ENCODE measurements around the gene KCNC4. TPM values are rescaled to one million over a fixed set of nuclear protein-coding genes. Genes with fewer than 3 reads are reported as not detected.

The KCNC4 gene
- total RNA-seq, 2 experiments from 2014 or later = 13.9 to 14.3 TPM

GRCh38 chr1:110223127-110223526 lies 13.0 kb downstream of the KCNC4 start:
- H3K9me3 Mint-ChIP-seq (ENCODE audit: low read depth) = no peaks in the 10 kb centered on the region
- POLR2A ChIA-PET = no interaction called here
- no peak for DNase-seq
- CTCF ChIA-PET = no interaction called here
- no peak for ATAC-seq
- intact Hi-C loops (cut with DNase I, micrococcal nuclease) = no loop called here
- H3K36me3 Mint-ChIP-seq (ENCODE audit: low read depth) = peaks cover 13% of the 10 kb centered on the region
- no peak overlapping the region for H3K4me3 Mint-ChIP-seq
- peaks cover 3% of the 10 kb centered on the region for H3K4me1 Mint-ChIP-seq
- H3K27ac Mint-ChIP-seq = no peak overlapping the region
- H3K27me3 Mint-ChIP-seq = no peaks in the 10 kb centered on the region

DNA sequence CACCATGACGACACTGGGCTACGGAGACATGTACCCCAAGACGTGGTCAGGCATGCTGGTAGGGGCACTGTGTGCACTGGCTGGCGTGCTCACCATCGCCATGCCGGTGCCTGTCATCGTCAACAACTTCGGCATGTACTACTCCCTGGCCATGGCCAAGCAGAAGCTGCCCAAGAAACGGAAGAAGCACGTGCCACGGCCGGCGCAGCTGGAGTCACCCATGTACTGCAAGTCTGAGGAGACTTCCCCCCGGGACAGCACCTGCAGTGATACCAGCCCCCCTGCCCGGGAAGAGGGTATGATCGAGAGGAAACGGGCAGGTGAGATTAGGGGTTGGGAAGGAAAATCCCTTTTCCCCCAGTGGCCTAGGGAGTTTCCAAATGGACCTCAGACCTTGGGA lies 13.5 kb downstream of the KCNC4 start:
- Mint-ChIP-seq H3K27me3 (no peaks in the 10 kb centered on the region), H3K9me3 (ENCODE audit: low read depth) (no peaks in the 10 kb centered on the region), H3K4me1 (no peaks in the 10 kb centered on the region), H3K4me3 (no peak overlapping the region), H3K27ac (no peak overlapping the region), H3K36me3 (ENCODE audit: low read depth) (peaks cover 10% of the 10 kb centered on the region)
- POLR2A ChIA-PET = no interaction called here
- ATAC-seq = no peak
- no peak for DNase-seq
- CTCF ChIA-PET = interaction anchor here (1.3 kb wide), 1 partner anchor 21 kb away, joined by 6 read pairs; no protein-coding TSS in a partner anchor
- intact Hi-C loops (cut with DNase I, micrococcal nuclease) = no loop called here

GRCh38 chr1:110224240-110224995 lies 14.3 kb downstream of the KCNC4 start:
- no peaks in the 10 kb centered on the region for H3K9me3 Mint-ChIP-seq (ENCODE audit: low read depth)
- H3K27ac Mint-ChIP-seq = no peak overlapping the region
- ChIA-PET CTCF (interaction anchor here (0.7 to 1.3 kb wide), 3 partner anchors 17 to 93 kb away, joined by 3 to 6 read pairs (median 4); no protein-coding TSS in a partner anchor), POLR2A (no interaction called here)
- no peaks in the 10 kb centered on the region for H3K4me1 Mint-ChIP-seq
- ATAC-seq (no peak), DNase-seq (no peak)
- no peaks in the 10 kb centered on the region for H3K27me3 Mint-ChIP-seq
- intact Hi-C loops (cut with DNase I, micrococcal nuclease) = no loop called here
- H3K36me3 Mint-ChIP-seq (ENCODE audit: low read depth) = peaks cover 10% of the 10 kb centered on the region
- H3K4me3 Mint-ChIP-seq = no peak overlapping the region

GRCh38 chr1:110225212-110225611 lies 15.1 kb downstream of the KCNC4 start:
- H3K27me3 Mint-ChIP-seq = no peaks in the 10 kb centered on the region
- H3K9me3 Mint-ChIP-seq (ENCODE audit: low read depth) = no peaks in the 10 kb centered on the region
- ChIA-PET CTCF (interaction anchor here (0.7 to 1.3 kb wide), 2 partner anchors 22 to 92 kb away, joined by 3 read pairs; no protein-coding TSS in a partner anchor), POLR2A (no interaction called here)
- H3K27ac Mint-ChIP-seq = no peak overlapping the region
- ATAC-seq = no peak
- no peak for DNase-seq
- peaks cover 15% of the 10 kb centered on the region for H3K36me3 Mint-ChIP-seq (ENCODE audit: low read depth)
- H3K4me1 Mint-ChIP-seq = no peaks in the 10 kb centered on the region
- H3K4me3 Mint-ChIP-seq = no peak overlapping the region
- intact Hi-C loops (cut with DNase I, micrococcal nuclease) = no loop called here

DNA sequence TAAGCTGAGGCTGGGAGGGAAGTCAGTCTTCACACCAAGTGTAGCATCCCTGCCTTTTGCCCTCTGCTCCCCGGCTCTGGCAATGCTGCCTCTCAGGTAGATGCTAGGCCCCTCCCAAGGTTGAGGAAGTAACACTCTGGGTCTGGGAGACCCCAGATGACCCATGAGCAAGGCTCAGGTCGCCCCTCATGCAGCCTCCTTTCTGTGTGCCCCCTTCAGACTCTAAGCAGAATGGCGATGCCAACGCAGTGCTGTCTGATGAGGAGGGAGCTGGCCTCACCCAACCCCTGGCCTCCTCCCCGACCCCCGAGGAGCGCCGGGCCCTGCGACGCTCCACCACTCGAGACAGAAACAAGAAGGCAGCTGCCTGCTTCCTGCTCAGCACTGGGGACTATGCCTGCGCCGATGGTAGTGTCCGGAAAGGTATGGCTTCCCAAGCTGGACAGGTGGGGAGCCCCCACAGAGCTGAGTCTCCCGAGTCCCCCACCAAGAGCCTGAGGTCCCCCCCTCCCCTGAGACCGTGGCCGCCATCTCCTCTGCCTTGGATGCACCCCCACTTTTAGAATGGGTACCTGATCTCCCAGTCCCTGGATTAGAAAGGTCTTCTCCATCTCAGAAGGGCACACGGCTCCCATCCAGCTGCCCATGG lies 15.8 kb downstream of the KCNC4 start:
- H3K4me1 Mint-ChIP-seq = no peaks in the 10 kb centered on the region
- ATAC-seq (no peak), DNase-seq (no peak)
- ChIA-PET POLR2A (no interaction called here), CTCF (interaction anchor here (1.3 kb wide), 1 partner anchor 23 kb away, joined by 3 read pairs; no protein-coding TSS in a partner anchor)
- no peak overlapping the region for H3K4me3 Mint-ChIP-seq
- intact Hi-C loops (cut with DNase I, micrococcal nuclease) = no loop called here
- H3K27ac Mint-ChIP-seq = no peak overlapping the region
- H3K9me3 Mint-ChIP-seq (ENCODE audit: low read depth) = no peaks in the 10 kb centered on the region
- peaks cover 18% of the 10 kb centered on the region for H3K36me3 Mint-ChIP-seq (ENCODE audit: low read depth)
- H3K27me3 Mint-ChIP-seq = no peaks in the 10 kb centered on the region

DNA sequence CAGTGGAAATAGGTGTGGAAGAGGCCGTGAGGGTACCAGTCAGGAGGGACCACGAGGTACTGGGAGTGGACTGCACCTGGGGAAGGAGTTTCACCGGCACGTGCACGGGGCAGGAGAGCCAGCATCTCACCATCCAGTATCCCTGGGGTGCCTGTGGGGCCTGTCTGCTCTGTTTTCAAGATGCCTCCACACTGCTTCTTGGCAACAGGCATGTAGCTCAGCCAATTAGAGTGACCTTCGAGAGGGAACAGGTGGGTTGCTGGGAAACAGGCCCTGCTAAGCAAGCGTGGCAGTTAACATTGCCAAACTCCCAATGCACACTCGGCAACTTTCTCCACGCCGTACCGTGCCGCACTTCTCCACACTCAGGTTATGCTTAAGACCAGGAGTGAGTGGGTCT lies 17.7 kb downstream of the KCNC4 start:
- Mint-ChIP-seq H3K9me3 (ENCODE audit: low read depth) (no peaks in the 10 kb centered on the region), H3K36me3 (ENCODE audit: low read depth) (peaks cover 19% of the 10 kb centered on the region), H3K27ac (no peak overlapping the region), H3K27me3 (no peaks in the 10 kb centered on the region), H3K4me1 (no peaks in the 10 kb centered on the region), H3K4me3 (no peak overlapping the region)
- ChIA-PET CTCF (interaction anchor here (0.9 kb wide), 1 partner anchor 137 kb away, joined by 4 read pairs; no protein-coding TSS in a partner anchor), POLR2A (no interaction called here)
- DNase-seq = no peak
- intact Hi-C loops (cut with DNase I, micrococcal nuclease) = loop anchor here in 1 of 2 experiments (1.0 kb wide), 1 partner anchor 12 kb away; no protein-coding TSS in a partner anchor
- ATAC-seq = no peak

DNA sequence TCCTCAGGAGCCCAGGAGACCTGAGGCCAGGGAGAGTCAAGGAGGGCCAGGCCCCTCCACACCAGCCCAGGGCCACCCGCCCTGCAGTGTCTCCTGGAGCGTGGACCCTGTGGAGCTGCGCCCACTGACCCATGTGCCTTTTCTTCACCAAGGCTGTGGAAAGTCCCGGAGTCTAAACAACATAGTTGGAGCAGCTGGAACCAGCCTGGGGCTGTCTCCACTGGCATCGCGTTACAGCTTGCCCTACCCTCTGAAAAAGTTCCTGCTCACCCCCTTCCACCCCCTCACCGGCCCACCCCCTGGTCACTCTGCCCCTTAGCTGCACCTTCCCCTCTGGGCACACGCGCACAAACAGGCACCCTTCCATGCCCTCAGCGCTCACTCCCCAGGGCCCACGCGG lies 18.3 kb downstream of the KCNC4 start:
- intact Hi-C loops (cut with DNase I, micrococcal nuclease) = no loop called here

GRCh38 chr1:110228869-110229268 lies 18.8 kb downstream of the KCNC4 start:
- Mint-ChIP-seq H3K36me3 (ENCODE audit: low read depth) (peaks cover 15% of the 10 kb centered on the region), H3K27ac (no peak overlapping the region), H3K4me1 (no peaks in the 10 kb centered on the region), H3K4me3 (no peak overlapping the region), H3K9me3 (ENCODE audit: low read depth) (no peaks in the 10 kb centered on the region), H3K27me3 (no peaks in the 10 kb centered on the region)
- POLR2A ChIA-PET = no interaction called here
- CTCF ChIA-PET = no interaction called here
- intact Hi-C loops (cut with DNase I, micrococcal nuclease) = no loop called here
- ATAC-seq = no peak
- DNase-seq = no peak

More for the DNA sequence above, 18.3 kb downstream of the KCNC4 start:
- Mint-ChIP-seq H3K4me1 (no peaks in the 10 kb centered on the region), H3K36me3 (ENCODE audit: low read depth) (peaks cover 16% of the 10 kb centered on the region), H3K4me3 (no peak overlapping the region), H3K27ac (no peak overlapping the region), H3K27me3 (no peaks in the 10 kb centered on the region), H3K9me3 (ENCODE audit: low read depth) (no peaks in the 10 kb centered on the region)
- no peak for DNase-seq
- no peak for ATAC-seq
- CTCF ChIA-PET = no interaction called here
- POLR2A ChIA-PET = no interaction called here

- Mint-ChIP-seq H3K9me3 (ENCODE audit: low read depth) (no peaks in the 10 kb centered on the region), H3K36me3 (ENCODE audit: low read depth) (peaks cover 15% of the 10 kb centered on the region), H3K4me1 (peaks cover 2% of the 10 kb centered on the region), H3K4me3 (no peak overlapping the region), H3K27me3 (no peaks in the 10 kb centered on the region), H3K27ac (no peak overlapping the region)
- ATAC-seq (no peak), DNase-seq (no peak)
- ChIA-PET CTCF (no interaction called here), POLR2A (no interaction called here)
- intact Hi-C loops (cut with DNase I, micrococcal nuclease) = no loop called here
These were observed 19.4 kb downstream of the KCNC4 start for GRCh38 chr1:110229348-110230001.

GRCh38 chr1:110230381-110231199 lies 20.5 kb downstream of the KCNC4 start:
- intact Hi-C loops (cut with DNase I, micrococcal nuclease) = no loop called here
- H3K27me3 Mint-ChIP-seq = no peaks in the 10 kb centered on the region
- CTCF ChIA-PET = interaction anchor here (0.8 kb wide), 1 partner anchor 15 kb away, joined by 3 read pairs; no protein-coding TSS in a partner anchor
- DNase-seq (no peak), ATAC-seq (no peak)
- peaks cover 13% of the 10 kb centered on the region for H3K4me1 Mint-ChIP-seq
- no peak overlapping the region for H3K27ac Mint-ChIP-seq
- peaks cover 17% of the 10 kb centered on the region for H3K36me3 Mint-ChIP-seq (ENCODE audit: low read depth)
- no peak overlapping the region for H3K4me3 Mint-ChIP-seq
- POLR2A ChIA-PET = interaction anchor here (0.6 kb wide), 1 partner anchor 232 kb away, joined by 3 read pairs; no protein-coding TSS in a partner anchor
- no peaks in the 10 kb centered on the region for H3K9me3 Mint-ChIP-seq (ENCODE audit: low read depth)

DNA sequence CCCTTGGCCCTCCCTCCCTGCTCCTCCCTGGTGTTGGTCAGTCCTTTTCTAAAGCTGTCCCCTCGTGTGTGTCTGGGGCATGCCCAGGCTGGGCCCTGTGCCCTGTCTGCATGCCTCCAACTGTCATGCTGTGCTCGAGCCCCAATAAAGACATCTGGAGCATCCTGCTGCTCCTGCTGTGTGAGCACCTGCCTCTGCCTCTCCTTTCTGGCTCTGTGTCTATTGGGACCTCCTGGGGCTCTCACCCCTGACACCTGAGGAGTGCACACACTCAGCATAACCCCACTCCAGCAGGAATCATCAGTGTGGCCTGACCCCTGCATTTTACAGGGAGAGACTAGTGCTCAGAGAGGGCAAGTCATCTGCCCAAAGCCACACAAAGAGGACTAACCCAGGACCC lies 23.7 kb downstream of the KCNC4 start:
- intact Hi-C loops (cut with DNase I, micrococcal nuclease) = no loop called here
- Mint-ChIP-seq H3K9me3 (ENCODE audit: low read depth) (no peaks in the 10 kb centered on the region), H3K36me3 (ENCODE audit: low read depth) (peaks cover 27% of the 10 kb centered on the region), H3K4me1 (peaks cover 46% of the 10 kb centered on the region), H3K27ac (no peak overlapping the region), H3K27me3 (no peaks in the 10 kb centered on the region), H3K4me3 (no peak overlapping the region)
- ChIA-PET POLR2A (no interaction called here), CTCF (interaction anchor here (0.9 to 1.0 kb wide), 2 partner anchors 26 to 30 kb away, joined by 3 to 4 read pairs; no protein-coding TSS in a partner anchor)
- DNase-seq = no peak
- no peak for ATAC-seq
